GM19452 (cell line): Measurements from ENCODE around the gene TMEM141.
A peak's percentile ranks its signal among the peaks of the same experiment; 100 is the strongest.
"Not testable (repeated sequence)": the region's sequence is repeated elsewhere in the genome, so short reads cannot be mapped to it uniquely, and the experiment has no call there.

Experiments
- ATAC-seq: cut with Tn5 transposase; IDR thresholded peaks from one replicate; pipeline ENCODE4 v1.9.1; 2021; ENCODE audit not compliant: unreplicated experiment

TMEM141 gene

DNA sequence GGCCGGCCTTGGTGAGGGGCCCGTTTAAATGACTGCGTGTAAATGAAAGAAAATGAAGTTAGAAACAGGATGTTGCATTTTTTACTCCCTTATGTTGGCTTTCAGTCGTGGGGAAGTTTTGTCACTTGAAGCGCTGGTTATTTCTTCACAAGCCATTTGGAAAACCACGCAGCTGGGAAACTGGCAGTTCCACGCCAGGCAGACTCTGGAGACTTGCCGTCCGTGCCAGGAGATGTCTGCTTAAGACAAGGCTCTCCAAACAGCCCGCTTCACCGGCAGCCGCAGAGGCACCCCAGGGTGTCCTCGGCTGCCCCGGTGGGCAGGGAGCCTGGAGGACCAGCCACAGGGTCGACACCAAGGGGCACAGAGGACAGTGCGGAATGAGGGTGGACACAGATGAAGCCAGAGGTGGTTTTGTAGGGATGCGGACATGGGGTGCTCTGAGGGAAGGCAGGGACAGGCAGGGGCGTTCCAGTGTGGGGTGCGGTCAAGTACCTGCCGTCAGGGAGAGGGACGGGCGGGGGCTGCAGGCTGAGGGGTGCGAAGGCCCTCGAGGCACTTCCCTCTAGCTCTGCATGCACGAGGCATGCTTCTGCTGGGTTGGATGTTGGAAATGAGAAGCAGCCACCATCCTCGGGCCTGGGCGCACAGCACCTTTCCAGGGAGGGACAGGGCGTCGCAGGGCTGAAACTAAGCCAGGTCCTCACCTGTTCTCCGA is 40.0 kb downstream of the TMEM141 start:
- ATAC-seq: no peak

DNA sequence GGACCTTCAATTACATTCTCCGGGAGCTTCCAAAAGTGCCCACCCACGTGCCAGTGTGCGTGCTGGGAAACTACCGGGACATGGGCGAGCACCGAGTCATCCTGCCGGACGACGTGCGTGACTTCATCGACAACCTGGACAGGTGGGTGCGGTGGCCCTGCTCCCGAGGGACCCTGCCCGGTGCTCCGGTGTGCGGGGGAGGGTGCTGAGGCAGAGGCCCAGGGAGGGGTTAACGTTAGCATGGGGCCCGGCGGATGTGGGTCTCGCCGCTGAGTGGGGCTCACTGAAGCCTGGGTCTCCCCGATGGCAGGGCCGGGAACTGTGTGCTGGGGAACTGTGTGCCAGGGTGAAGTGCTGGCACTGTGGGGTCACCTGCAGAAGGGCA is 40.6 kb downstream of the TMEM141 start:
- no peak for ATAC-seq

DNA sequence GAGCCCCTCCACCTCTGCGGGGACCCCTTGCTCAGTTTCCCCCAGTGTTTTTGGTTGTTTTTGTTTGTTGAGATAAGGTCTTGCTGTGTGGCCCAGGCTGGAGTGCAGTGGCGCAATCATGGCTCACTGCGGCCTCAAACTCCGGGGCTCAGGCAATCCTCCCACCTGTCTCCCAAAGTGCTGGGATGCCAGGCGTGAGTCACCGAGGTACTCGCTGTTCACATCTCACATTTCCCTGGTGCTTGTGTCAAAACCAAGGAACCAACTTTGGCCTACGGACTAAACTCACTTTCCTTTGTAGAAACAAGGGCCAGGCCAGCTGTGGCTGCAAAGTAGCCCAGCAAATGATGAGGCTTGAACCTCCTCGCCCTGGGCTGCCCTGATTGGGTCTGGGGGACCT is 41.4 kb downstream of the TMEM141 start:
- ATAC-seq: no peak

DNA sequence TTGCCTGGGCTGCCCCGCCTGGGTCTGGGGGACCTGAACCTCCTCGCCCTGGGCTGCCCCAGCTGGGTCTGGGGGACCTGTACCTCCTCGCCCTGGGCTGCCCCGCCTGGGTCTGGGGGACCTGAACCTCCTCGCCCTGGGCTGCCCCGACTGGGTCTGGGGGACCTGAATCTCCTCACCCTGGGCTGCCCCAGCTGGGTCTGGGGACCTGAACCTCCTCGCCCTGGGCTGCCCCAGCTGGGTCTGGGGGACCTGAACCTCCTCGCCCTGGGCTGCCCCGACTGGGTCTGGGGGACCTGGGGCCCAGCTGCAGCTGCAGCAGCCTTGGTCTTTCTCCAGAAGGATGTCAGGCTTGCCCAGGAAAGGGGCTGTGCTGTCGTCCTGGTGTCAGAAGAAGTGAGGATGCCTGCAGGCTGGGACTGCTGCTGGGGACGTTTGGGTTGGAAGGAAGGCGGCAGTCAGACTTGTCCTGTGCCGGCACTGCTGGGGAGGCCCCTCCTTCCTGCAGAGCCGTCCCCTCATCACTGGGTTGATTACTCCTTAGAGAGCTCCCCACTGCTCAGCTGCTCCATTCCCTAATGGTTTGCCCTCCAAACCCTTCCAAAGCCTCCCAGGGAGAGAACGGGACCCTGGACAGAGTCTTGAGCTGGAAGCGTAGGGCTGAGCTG is 42.4 kb downstream of the TMEM141 start:
- ATAC-seq: not testable (repeated sequence)

DNA sequence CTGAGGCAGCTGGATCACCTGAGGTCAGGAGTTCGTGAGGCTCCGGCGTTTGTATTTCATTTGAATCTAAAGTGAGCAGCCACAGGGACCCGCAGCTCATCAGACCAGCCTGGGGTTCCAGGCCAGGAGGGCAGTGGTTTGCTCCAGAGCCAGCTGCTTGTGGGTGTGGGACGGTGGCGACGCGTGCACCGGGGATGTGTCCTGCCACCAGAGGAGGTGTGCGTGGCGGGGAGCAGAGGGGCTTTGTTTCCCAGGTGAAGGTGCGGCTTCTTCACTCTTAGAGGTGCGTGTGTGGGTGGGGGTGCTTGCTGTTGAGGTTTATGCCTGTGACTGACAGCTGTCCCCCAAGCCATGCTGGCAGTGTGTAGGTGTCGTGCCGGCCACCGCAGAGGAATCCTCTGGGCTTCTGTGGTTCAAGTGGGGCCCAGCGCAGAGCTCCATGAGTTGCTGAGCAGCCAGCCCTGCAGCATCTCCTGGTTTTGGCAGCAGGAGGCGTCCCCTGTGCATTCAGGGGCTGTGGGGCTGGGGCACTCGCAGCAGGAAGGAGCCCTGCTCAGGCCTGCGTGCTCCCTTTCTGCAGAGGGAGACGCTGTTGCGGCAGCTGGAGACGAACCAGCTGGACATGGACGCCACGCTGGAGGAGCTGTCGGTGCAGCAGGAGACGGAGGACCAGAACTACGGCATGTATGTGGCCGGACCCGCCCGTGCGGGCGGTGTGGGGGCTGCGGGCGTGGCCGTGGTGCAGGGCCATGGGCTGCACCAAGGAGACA is 44.2 kb downstream of the TMEM141 start:
- no peak for ATAC-seq

DNA sequence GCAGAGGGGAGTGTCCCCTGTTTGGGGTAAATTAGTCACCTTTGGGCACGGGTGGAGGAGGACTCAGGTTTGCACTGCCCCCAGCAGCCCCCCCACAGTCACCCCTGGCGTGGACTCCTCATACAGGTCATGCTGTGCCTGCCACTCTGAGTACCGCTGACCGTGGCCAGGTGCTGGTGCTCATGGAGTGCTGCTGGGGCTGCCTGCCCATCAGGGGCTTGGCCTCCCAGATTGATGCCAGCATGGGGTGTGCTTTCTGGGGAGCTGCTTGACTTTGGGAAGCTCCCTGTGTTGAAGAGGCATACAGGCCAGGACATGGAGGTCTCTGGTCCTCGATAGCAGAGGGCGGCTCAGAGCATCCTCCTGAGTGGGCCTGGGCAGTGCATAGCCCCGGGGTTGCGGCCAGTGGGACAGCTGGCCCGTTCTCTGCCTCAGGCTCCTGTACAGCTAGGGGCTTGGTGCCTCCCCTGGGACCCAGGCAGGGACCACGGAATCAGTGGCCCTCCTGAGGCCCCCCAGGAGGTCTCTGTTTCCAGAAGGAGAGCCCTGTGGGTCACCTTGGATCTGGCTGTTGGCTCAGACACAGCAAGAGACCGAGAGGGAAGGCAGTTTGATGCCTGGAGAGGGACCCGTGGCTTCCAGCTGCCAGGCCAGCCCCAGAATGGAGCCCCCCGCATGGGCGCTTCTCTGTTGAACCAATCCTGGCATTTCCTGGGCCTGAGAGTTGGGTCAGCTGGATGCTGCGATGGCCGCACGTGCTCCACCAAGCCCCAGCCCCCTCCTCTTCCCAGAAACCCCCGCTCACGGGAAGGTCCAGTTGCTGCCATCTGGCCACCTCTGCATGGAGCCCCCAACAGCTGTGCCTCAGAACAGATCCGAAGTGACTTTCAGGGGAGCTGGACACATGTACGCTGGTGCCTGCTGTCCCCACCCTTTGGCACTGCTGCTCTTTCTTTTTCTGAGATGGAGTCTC is 45.1 kb downstream of the TMEM141 start:
- no peak for ATAC-seq

DNA sequence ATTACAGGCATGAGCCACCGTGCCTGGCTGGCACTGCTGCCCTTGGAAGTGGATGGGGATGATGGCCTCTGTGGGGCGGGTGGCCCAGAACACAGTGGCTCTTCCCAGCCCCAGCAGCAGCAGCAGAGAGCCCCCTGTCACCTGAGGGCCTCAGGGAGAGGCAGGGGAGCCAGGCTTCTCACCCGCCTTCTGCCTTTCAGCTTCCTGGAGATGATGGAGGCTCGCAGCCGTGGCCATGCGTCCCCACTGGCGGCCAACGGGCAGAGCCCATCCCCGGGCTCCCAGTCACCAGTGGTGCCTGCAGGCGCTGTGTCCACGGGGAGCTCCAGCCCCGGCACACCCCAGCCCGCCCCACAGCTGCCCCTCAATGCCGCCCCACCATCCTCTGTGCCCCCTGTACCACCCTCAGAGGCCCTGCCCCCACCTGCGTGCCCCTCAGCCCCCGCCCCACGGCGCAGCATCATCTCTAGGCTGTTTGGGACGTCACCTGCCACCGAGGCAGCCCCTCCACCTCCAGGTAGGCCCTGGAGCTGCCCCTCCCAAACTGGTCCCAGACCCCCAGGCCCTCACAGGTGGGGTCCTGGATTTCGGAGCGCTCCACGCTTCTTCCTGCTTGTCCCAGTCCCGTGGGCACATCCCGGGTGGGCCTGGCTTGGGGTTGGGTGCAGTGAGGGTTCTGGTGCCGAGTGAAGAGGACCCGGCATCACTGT is 46.2 kb downstream of the TMEM141 start:
- no peak for ATAC-seq

DNA sequence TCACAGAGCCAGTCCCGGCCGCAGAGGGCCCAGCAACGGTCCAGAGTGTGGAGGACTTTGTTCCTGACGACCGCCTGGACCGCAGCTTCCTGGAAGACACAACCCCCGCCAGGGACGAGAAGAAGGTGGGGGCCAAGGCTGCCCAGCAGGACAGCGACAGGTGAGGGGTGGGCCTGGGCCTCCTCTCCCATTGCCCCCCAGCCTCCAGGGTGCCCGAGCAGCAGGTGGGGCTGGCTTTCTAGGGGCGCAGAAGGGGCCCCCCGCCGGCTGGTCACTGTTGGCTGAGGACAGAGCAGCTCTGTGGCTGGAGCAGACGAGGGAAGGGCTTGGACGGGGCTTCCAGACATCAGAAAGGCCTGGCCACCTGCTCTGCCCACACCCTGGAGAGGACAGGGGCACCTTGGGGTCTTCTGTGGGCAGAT is 46.7 kb downstream of the TMEM141 start:
- not testable (repeated sequence) for ATAC-seq

DNA sequence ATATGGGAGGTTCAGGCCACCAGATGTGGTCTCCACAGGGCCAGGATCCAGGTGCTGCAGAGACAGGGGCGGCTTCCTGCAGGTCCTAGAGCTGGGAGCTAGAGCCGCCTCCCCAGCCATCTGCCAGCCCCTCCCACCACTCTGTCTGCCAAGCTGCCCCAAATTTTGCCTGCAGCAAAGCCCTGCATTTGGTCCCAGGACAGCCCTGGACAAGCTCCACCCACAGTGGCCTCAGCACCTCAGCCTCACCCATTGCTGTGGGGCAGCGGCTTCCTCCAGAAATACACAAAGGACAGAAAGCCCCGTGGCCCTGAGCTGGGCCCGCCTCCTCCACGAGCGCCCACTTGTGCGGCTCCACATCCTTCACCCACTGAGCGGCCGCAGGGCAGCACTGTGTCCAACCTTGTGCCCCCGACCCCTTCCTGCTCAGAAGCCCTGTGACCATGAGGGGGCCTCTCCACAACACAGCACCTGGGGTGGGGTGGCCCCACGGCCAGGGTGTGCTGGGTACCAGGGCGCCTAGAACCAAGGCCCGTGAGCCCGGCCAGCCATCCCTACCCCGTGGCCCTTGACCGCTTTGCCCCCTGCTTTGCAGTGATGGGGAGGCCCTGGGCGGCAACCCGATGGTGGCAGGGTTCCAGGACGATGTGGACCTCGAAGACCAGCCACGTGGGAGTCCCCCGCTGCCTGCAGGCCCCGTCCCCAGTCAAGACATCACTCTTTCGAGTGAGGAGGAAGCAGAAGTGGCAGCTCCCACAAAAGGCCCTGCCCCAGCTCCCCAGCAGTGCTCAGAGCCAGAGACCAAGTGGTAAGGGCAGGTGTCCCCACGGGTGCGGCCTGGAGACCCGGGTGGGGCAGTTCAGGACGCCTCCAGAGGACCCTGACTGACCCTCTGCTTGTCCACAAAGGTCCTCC is 47.4 kb downstream of the TMEM141 start:
- ATAC-seq: no peak

DNA sequence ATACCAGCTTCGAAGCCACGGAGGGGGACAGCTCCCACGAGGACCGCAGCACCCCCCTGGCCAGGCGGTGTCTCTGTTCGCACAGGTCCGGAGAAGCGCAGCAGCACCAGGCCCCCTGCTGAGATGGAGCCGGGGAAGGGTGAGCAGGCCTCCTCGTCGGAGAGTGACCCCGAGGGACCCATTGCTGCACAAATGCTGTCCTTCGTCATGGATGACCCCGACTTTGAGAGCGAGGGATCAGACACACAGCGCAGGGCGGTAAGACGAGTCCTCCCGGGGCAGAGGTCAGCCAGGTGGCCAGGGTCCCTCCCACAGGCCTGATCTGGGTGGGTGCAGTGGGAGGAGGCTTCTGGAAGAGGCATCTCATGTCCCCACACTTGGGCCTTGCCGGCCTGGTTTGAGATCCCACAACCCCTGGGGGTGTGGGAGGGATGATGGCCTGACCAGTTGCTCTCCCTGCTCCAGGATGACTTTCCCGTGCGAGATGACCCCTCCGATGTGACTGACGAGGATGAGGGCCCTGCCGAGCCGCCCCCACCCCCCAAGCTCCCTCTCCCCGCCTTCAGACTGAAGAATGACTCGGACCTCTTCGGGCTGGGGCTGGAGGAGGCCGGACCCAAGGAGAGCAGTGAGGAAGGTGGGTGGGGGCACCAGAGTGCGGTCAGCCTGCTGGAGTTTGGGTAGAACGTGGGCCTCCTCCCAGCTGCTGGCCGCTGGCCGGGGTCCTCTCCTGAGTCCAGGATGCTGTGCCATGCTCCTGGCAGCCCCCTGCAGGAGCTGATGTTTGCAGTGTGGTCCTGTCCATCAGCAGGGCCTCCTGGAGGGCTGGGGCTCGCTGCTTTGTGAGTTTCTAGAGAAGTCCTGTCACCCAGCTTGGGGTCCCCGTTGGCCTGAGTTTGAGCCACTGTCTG is 48.3 kb downstream of the TMEM141 start:
- ATAC-seq: no peak

DNA sequence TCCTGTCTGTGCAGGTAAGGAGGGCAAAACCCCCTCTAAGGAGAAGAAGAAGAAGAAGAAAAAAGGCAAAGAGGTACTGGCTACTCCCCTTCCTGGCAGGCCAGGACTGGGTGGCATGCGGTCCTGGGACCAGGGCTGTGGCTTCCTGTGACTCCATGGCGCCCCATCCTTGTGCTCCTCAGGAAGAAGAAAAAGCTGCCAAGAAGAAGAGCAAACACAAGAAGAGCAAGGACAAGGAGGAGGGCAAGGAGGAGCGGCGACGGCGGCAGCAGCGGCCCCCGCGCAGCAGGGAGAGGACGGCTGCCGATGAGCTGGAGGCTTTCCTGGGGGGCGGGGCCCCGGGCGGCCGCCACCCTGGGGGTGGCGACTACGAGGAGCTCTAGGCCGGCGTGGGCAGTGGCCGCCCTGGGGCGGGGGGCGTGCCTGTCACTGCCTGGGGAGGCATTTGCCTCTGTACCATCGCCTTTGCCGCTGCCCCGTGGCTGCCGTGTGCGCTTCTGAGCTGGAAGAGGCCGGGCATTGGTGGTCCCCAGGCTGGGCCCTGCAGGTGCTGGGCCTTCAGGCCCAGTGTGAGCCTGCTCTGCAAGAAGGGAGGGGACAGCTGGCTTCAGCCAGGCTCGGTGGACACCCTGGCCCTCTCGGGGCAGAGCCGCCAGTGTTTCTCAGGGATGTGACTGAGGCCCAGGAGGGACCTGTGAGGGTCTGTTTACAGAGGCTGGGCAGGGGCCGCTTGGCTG is 49.2 kb downstream of the TMEM141 start:
- ATAC-seq: no peak

DNA sequence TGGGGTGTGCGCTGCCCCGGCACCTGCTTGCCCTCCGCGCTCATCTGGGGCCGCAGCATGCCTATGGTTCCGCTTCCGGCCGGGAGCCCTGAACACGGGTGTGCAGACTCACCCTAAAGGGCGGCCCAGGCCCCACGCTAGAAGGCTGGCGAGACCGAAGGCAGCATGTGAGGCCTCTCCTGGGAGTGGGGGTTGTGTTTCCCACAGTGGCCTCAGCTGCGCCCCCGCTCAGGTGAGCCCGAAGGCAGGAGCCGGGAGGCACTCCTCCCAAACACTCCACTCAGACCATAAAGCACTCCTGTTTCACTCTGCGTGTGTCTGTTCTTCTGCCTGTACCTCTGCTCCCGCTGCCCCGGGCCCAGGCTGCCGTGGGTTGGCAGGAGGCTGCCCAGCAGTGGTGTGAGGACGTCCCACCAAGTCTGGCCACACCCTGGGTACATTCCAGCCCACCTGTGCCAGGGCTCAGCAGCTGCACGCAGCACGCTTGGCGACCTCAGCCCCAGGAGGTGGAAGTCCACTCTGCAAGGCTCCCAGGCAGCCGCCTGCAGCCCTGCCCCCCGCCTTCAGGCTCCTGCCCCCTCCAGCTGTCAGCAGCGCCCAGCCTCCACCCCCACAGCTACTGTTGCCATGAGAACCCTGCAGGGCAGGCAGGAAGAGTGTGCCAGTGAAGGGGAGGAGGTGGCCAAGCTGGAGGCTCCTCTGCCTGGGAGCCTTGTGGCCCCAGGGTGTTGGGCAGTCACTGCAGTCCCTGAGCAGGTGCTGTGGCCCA is 49.9 kb downstream of the TMEM141 start:
- no peak for ATAC-seq

DNA sequence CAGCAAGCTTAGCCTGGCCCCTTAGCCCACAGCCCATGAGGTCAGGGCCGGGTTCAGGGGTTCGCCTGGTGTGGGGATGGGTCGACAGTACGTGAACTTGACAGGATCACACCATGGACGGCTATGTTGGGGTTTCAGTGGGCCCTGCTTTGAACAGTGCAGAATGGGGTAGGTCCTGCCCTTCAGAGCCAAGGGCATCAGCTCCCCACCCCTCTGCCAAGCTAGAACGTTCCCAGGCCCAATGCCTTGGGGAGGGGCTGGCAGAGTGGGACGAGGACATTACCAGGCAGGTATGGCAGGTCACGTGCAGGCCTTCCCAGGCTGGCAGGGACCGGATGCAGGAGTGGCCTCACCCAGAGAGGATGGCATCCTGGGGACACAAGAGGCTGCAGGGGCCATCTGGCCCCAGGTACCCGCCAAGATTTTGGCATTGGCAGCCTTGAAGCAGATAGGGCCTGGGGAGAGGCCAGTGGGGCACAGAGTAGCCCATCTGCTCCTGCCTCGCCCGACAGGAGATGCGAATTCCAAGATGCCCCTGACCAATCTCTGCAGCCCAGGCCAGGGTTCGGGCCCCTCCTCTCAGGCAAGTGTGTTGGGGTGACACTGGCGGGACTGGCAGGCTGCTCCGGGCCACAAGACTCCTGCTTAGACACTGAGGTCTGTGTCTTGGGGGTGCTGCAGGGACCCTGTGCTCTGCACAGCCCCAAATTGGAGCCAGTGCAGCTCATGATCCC is 50.7 kb downstream of the TMEM141 start:
- not testable (repeated sequence) for ATAC-seq

DNA sequence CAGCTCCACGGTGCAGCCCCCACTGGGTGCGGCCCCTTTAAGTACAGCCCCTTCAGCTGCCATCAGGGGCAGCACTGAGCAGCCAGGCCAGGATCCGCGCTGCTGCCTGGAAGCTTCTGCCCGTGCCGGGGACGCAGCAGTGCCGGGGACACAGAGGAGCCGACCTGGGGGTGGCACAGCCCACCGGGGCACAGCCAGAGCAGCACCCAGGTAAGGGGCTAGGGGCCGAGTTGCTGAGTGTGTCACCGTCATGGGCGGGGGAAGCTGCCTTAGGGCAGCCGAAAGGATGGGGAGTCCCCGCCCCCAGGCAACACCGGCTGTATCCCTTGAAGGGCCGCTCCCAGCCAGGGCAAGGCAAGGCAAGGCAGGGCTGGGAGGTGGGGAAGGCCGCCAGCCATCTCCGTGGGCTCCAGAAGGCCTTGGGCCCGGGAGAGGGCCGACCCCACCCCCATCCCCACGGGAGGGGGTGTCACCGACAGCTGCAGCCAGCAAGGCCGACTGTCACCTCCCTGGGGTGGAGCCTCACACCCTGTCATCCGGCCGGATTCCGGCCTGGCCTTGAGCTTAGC is 51.3 kb downstream of the TMEM141 start, which contains the start of gene AJM1:
Gene AJM1, plus strand, starts transcription at position 99 of the 569 bp plus-strand sequence. CDS start 1,937 bp downstream, outside the sequence.
- ATAC-seq: peak; percentile 68
